ENCODE data around the gene HOXA11.

DNA sequence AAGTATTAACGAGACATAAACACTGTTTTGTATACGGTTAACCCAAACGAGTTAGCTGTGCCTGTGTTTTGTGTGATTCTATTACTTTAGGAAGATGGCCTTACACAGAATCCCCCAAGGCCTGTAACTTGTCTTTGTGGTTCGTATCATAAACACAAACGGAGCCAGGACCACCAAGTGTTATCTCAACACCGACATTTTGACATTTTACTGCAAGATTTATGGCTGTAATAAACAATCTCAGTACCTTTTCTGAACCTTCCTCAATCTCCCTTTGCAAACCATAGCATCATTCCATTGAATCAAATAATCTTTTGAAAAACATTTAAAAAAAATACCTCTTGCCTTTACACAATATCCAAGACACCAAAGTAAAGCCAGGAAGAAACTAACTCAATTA is 52.1 kb downstream of the HOXA11 start:
- no peak for TF ChIP-seq POLR2AphosphoS5 (IDR thresholded peaks at IDR 0.05)
- no peak for TF ChIP-seq POLR2A (IDR thresholded peaks at IDR 0.05)
- TF ChIP-seq, protein P1, sequence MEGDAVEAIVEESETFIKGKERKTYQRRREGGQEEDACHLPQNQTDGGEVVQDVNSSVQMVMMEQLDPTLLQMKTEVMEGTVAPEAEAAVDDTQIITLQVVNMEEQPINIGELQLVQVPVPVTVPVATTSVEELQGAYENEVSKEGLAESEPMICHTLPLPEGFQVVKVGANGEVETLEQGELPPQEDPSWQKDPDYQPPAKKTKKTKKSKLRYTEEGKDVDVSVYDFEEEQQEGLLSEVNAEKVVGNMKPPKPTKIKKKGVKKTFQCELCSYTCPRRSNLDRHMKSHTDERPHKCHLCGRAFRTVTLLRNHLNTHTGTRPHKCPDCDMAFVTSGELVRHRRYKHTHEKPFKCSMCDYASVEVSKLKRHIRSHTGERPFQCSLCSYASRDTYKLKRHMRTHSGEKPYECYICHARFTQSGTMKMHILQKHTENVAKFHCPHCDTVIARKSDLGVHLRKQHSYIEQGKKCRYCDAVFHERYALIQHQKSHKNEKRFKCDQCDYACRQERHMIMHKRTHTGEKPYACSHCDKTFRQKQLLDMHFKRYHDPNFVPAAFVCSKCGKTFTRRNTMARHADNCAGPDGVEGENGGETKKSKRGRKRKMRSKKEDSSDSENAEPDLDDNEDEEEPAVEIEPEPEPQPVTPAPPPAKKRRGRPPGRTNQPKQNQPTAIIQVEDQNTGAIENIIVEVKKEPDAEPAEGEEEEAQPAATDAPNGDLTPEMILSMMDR (IDR thresholded peaks at IDR 0.05): no peak
